IMR-90 (cell line): ENCODE results near the gene ZNF423. TPM values are rescaled to one million over a fixed set of nuclear protein-coding genes. Genes with fewer than 3 reads are reported as not detected.

ENCODE experiments used
- ATAC-seq: fragments of 200-7000 bp; cut with Tn5 transposase; 2 replicates; pipeline ENCODE4 v1.9.1; 2020; ENCODE audit warnings: low read depth, mild to moderate bottlenecking, moderate library complexity
- BruUV-seq: library from RNA; stranded (reverse); fragments of 400-500 nt; replicated peaks from 2 replicates; lab custom pipeline; 2021; lab: Mats Ljungman, UMichigan
- CTCF ChIA-PET: fragments of 300-600 bp; formaldehyde crosslinking; extraction: SDS; loops from one replicate; lab custom pipeline; 2021; ENCODE audit warnings: antibody characterized with exemption; lab: Yijun Ruan, JAX
- POLR2A ChIA-PET: fragments of 300-600 bp; sonication (Branson Sonifier 250); formaldehyde crosslinking; loops from one replicate; lab custom pipeline; 2022; ENCODE audit warnings: antibody characterized with exemption; ENCODE audit not compliant: unreplicated experiment; lab: Charles Lee
- DNase-seq: peaks from one replicate; pipeline ENCODE4 v3.0.0; 2013
- H2AFZ ChIP-seq: replicated peaks from 2 replicates; pipeline ENCODE3; 2013; ENCODE audit warnings: low read length, mild to moderate bottlenecking; ENCODE audit not compliant: poor library complexity
- H2AK5ac ChIP-seq: 2 replicates; pipeline ENCODE4 v1.6.1; 2013; ENCODE audit warnings: low read depth, low read length, inconsistent platforms
- H2AK9ac ChIP-seq: replicated peaks from 2 replicates; pipeline ENCODE3; 2013; ENCODE audit warnings: mild to moderate bottlenecking, low read depth, low read length, moderate library complexity; ENCODE audit not compliant: poor library complexity
- H2BK120ac ChIP-seq: 2 replicates; pipeline ENCODE4 v1.6.1; 2013; ENCODE audit warnings: low read depth, low read length, inconsistent platforms
- H2BK15ac ChIP-seq: 3 replicates; pipeline ENCODE4 v1.6.1; 2013; ENCODE audit warnings: low read depth, low read length, inconsistent platforms
- H2BK20ac ChIP-seq: 2 replicates; pipeline ENCODE4 v1.6.1; 2013; ENCODE audit warnings: low read depth, mild to moderate bottlenecking, inconsistent platforms, low read length, moderate library complexity
- H2BK5ac ChIP-seq: 2 replicates; pipeline ENCODE4 v1.6.1; 2013; ENCODE audit warnings: mild to moderate bottlenecking, low read depth, low read length, inconsistent platforms; ENCODE audit not compliant: poor library complexity, severe bottlenecking
- H3K14ac ChIP-seq: replicated peaks from 2 replicates; pipeline ENCODE4 v1.6.1; 2013; ENCODE audit warnings: low read depth, low read length, inconsistent platforms
- H3K18ac ChIP-seq: 2 replicates; pipeline ENCODE4 v1.6.1; 2013; ENCODE audit warnings: low read depth, low read length, control low read depth
- H3K23ac ChIP-seq: 2 replicates; pipeline ENCODE4 v1.6.1; 2013; ENCODE audit warnings: low read depth, low read length, inconsistent platforms
- H3K27ac ChIP-seq: 2 replicates; pipeline ENCODE4 v1.5.1; 2013; ENCODE audit warnings: mild to moderate bottlenecking, control low read depth, low read length; ENCODE audit not compliant: insufficient read depth
- H3K27me3 ChIP-seq: 2 replicates; pipeline ENCODE4 v1.6.1; 2013; ENCODE audit warnings: low read length; ENCODE audit not compliant: control insufficient read depth, insufficient read depth
- H3K36me3 ChIP-seq: 2 replicates; pipeline ENCODE4 v1.6.1; 2013; ENCODE audit warnings: low read length, mixed read lengths; ENCODE audit not compliant: control insufficient read depth, insufficient read depth
- H3K4ac ChIP-seq: 2 replicates; pipeline ENCODE4 v1.6.1; 2013; ENCODE audit warnings: low read depth, low read length, inconsistent platforms
- H3K4me1 ChIP-seq: 2 replicates; pipeline ENCODE4 v1.6.1; 2013; ENCODE audit warnings: low read length, mixed read lengths; ENCODE audit not compliant: control insufficient read depth, insufficient read depth
- H3K4me2 ChIP-seq: 2 replicates; pipeline ENCODE4 v1.6.1; 2013; ENCODE audit warnings: low read depth, mild to moderate bottlenecking, control low read depth, low read length, moderate library complexity
- H3K4me3 ChIP-seq: 2 replicates; pipeline ENCODE4 v1.5.1; 2013; ENCODE audit warnings: low read depth, mild to moderate bottlenecking, control low read depth, low read length, moderate library complexity; ENCODE audit not compliant: insufficient read depth
- H3K56ac ChIP-seq: 2 replicates; pipeline ENCODE4 v1.6.1; 2013; ENCODE audit warnings: low read length, inconsistent platforms; ENCODE audit not compliant: insufficient read depth; ENCODE audit errors: extremely low read depth
- H3K79me1 ChIP-seq, 2 experiments: 2 replicates each; pipeline ENCODE4 v1.6.1; 2013; ENCODE audit warnings: low read length in 2 of 2, inconsistent platforms in 1 of 2, low read depth in 1 of 2
- H3K9ac ChIP-seq: 2 replicates; pipeline ENCODE4 v1.6.1; 2013; ENCODE audit warnings: low read depth, low read length, control low read depth
- H3K9me1 ChIP-seq: 2 replicates; pipeline ENCODE4 v1.6.1; 2013; ENCODE audit warnings: low read length, inconsistent platforms; ENCODE audit not compliant: insufficient read depth
- H3K9me3 ChIP-seq: 2 replicates; pipeline ENCODE4 v1.6.1; 2013; ENCODE audit warnings: low read length; ENCODE audit not compliant: control insufficient read depth, insufficient read depth
- H4K20me1 ChIP-seq: 2 replicates; pipeline ENCODE4 v1.6.1; 2013; ENCODE audit warnings: low read length, inconsistent platforms; ENCODE audit not compliant: insufficient read depth
- H4K5ac ChIP-seq: 2 replicates; pipeline ENCODE4 v1.6.1; 2013; ENCODE audit warnings: mild to moderate bottlenecking, low read depth, low read length, control low read depth
- H4K8ac ChIP-seq, 2 experiments: 2 replicates each; pipeline ENCODE4 v1.6.1; 2013; ENCODE audit warnings: low read depth in 2 of 2, low read length in 2 of 2, control low read depth in 1 of 2, inconsistent platforms in 1 of 2
- H4K91ac ChIP-seq: 2 replicates; pipeline ENCODE4 v1.6.1; 2013; ENCODE audit warnings: low read depth, low read length, inconsistent platforms; ENCODE audit not compliant: insufficient read depth
- ELK1 ChIP-seq: fragments of 150-350 bp; IDR thresholded peaks from 2 replicates; pipeline ENCODE4 v1.6.1; 2016; ENCODE audit warnings: low read depth, mild to moderate bottlenecking, low read length, moderate library complexity, borderline replicate concordance
- MAFK ChIP-seq: IDR thresholded peaks from 2 replicates; pipeline ENCODE4 v1.6.1; 2012; ENCODE audit warnings: low read depth, low read length, improper control_type of control experiment
- MXI1 ChIP-seq: IDR thresholded peaks from 2 replicates; pipeline ENCODE4 v1.6.1; 2012; ENCODE audit warnings: low read depth, mild to moderate bottlenecking, low read length, moderate library complexity, borderline replicate concordance
- USF2 ChIP-seq: fragments of 150-350 bp; IDR thresholded peaks from 2 replicates; pipeline ENCODE4 v1.6.1; 2017; ENCODE audit warnings: mild to moderate bottlenecking, antibody characterized with exemption, low read length, low read depth
- WGBS, 2 experiments: methylation state at CpG; one replicate each; pipeline versions ENCODE4 v1.1.5 to v1.1.7; 2013; ENCODE audit warnings: missing lambda C conversion rate in 2 of 2; ENCODE audit not compliant: insufficient read length in 1 of 2; ENCODE audit errors: extremely low coverage in 2 of 2; 5-methylcytosine and 5-hydroxymethylcytosine counted together
- dilution Hi-C: fragments of 300-500 bp; cut with HindIII; formaldehyde crosslinking; loops from one replicate; pipeline ENCODE4 v1.14.3; 2018; ENCODE audit warnings: low sequenced_read_pairs; ENCODE audit not compliant: unreplicated experiment
- in situ Hi-C: fragments of 300-500 bp; cut with MboI; formaldehyde crosslinking; loops from 3 replicates; pipeline ENCODE4 v1.14.3; 2019; ENCODE audit warnings: low sequenced_read_pairs, inconsistent platforms, mixed read lengths
- intact Hi-C: fragments of 100-400 bp; cut with micrococcal nuclease; formaldehyde crosslinking; loops from 2 replicates; pipeline ENCODE4 v1.10.0; 2022
- polyA plus RNA-seq, 3 experiments: library from polyadenylated mRNA; depleted of rRNA; stranded (reverse); fragments of >200 nt; gene quantifications; 2 replicates each; pipeline ENCODE4 v1.2.3, GENCODE V29; 2012; ENCODE audit warnings: low replicate concordance in 1 of 3
- total RNA-seq: library from RNA; depleted of rRNA; stranded (reverse); fragments of >200 nt; gene quantifications from 2 replicates; pipeline ENCODE4 v1.2.3, GENCODE V29; 2012

The ZNF423 gene
- total and polyA plus RNA-seq, 2 of the 4 experiments (the other 2 are of a cell fraction): under 0.01 to 0.10 TPM

GRCh38 chr16:49848530-49848929, 7.4 kb downstream of the ZNF423 start:
- Histone ChIP-seq H3K9me1 (no peaks in the 10 kb centered on the region), H4K20me1 (no peaks in the 10 kb centered on the region), H2AK9ac (no peak overlapping the region), H3K18ac (no peak overlapping the region), H3K27ac (no peak overlapping the region), H2BK5ac (no peak overlapping the region), H3K23ac (no peak overlapping the region), H3K36me3 (no peaks in the 10 kb centered on the region), H2BK15ac (no peak overlapping the region), H3K27me3 (peaks cover 32% of the 10 kb centered on the region), H2BK120ac (no peak overlapping the region), H3K4me3 (no peak overlapping the region), H3K4me1 (no peaks in the 10 kb centered on the region), H4K8ac (no peak overlapping the region), H3K9ac (no peak overlapping the region), H3K14ac (no peak overlapping the region), H3K4me2 (no peak overlapping the region), H3K79me1 (no peaks in the 10 kb centered on the region), H2BK20ac (no peak overlapping the region), H2AK5ac (no peak overlapping the region), H4K91ac (no peak overlapping the region), H3K4ac (no peak overlapping the region), H2AFZ (no peak overlapping the region), H4K5ac (no peak overlapping the region), H3K9me3 (no peaks in the 10 kb centered on the region), H3K56ac (no peak overlapping the region)
- CTCF ChIA-PET: no interaction called here
- POLR2A ChIA-PET: no interaction called here
- intact Hi-C loops (no loop called here), dilution Hi-C loops (no loop called here), in situ Hi-C loops (no loop called here)
- no TSS peak for BruUV-seq
- WGBS, 2 experiments: 100% methylated on average over 1 of the region's 8 CpGs; no CpG with 5 or more reads in 1 of the 2 experiments
- no peak for DNase-seq
- TF ChIP-seq MXI1 (no peak), USF2 (no peak), MAFK (no peak), ELK1 (no peak)
- ATAC-seq: no peak
